Psoas muscle (tissue), 8 donors: Measurements from ENCODE around the gene GPATCH2. TPM values are rescaled to one million over a fixed set of nuclear protein-coding genes. Genes with fewer than 3 reads are reported as not detected.

Experiments
- ATAC-seq, 4 donors: fragments of 200-7000 bp; cut with Tn5 transposase; one replicate each; pipeline ENCODE4 v1.9.1; 2020; ENCODE audit warnings: moderate library complexity in 3 of 4, mild to moderate bottlenecking in 2 of 4
- DNase-seq, 2 donors: peaks; one replicate each; pipeline ENCODE4 v3.0.0-alpha.2; 2020
- H3K27ac ChIP-seq: fragments of 200-600 bp; one replicate; pipeline ENCODE4 v1.8.0; 2022
- H3K27me3 ChIP-seq, 3 donors: fragments of 200-600 bp in 1 of 3; one replicate each; pipeline versions ENCODE4 v1.6.1 to v1.8.0; 2013 to 2022; ENCODE audit warnings: low read length in 2 of 3, mild to moderate bottlenecking in 2 of 3, moderate library complexity in 1 of 3; ENCODE audit not compliant: insufficient read depth in 3 of 3
- H3K36me3 ChIP-seq, 2 donors: fragments of 200-600 bp in 1 of 2; one replicate each; pipeline versions ENCODE4 v1.6.1 to v1.8.0; 2013 to 2022; ENCODE audit warnings: low read depth in 1 of 2, mild to moderate bottlenecking in 1 of 2, moderate library complexity in 1 of 2; ENCODE audit not compliant: insufficient read depth in 1 of 2
- H3K4me1 ChIP-seq: fragments of 200-600 bp; one replicate; pipeline ENCODE4 v1.8.0; 2022
- H3K4me3 ChIP-seq: fragments of 200-600 bp; one replicate; pipeline ENCODE4 v1.8.0; 2022; ENCODE audit warnings: mild to moderate bottlenecking
- H3K9me3 ChIP-seq: fragments of 200-600 bp; one replicate; pipeline ENCODE4 v1.8.0; 2022
- WGBS, 3 donors: extraction: QIAGEN DNeasy Blood & Tissue Kit; methylation state at CpG; one replicate each; pipeline versions ENCODE4 v1.1.6 to v1.1.7; 2013; 5-methylcytosine and 5-hydroxymethylcytosine counted together
- intact Hi-C, 2 donors: fragments of 100-400 bp; cut with DNase I; formaldehyde crosslinking; loops; one replicate each; pipeline versions ENCODE4 v1.11.0 to v1.14.2; 2022
- polyA plus RNA-seq, 3 donors: library from polyadenylated mRNA; stranded (reverse); fragments of 200-250 nt; gene quantifications; one replicate each; pipeline ENCODE4 v1.2.3, GENCODE V29; 2013
- total RNA-seq, 4 donors: library from RNA; stranded (reverse); fragmentation: NEBNext Ultra II Directional in 2 of 4; extraction: Animal tissue kit (Norgen Biotek cat#: 25700) in 2 of 4; gene quantifications; one replicate each; pipeline versions ENCODE4 v1.2.1 to v1.2.4, GENCODE V29; 2021 to 2023
- TF ChIP-seq, protein P1 (sequence below): fragments of 200-600 bp; IDR thresholded peaks from one replicate; pipeline ENCODE4 v1.8.0; 2022; ENCODE audit warnings: antibody characterized with exemption
- donor health status: healthy with polysubstance abuse.
- donor health status: DM: no; HTN: no; CAD: no; lungs with moderate emphysema.
- donor health status: Bipolar disorder and iron deficiency.
- donor health status: healthy.
- donor health status: DM: yes; HTN: yes; CAD: no.
- donor health status: DM: no; HTN: no; CAD: no.
- donor health status: DM: no; HTN: no; CAD: no.
- donor health status: DM: yes; HTN: yes; CAD: no.

GPATCH2 gene
- total and polyA plus RNA-seq, 7 donors: 2.4 to 6.1 (median 3.7) TPM

DNA sequence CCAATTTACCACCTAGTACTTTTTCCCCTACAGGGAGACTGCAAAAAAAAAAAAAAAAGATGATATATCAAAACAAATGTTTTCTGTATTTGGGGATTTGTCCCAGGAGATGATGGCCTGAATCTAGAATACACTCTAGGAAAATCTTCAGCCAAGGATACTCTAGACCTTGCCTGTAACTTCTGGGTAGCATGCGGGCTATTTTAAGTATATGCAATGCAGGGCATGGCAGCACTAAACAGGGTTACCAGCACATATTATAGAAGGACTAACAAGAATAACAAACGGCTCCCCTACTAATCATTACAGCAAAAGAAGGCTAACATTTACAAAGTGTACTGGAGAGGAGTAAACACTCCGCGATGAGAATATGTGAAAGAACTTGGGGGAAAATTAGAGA is 109.6 kb downstream of the GPATCH2 start:
- intact Hi-C loops: no loop called here
- Histone ChIP-seq H3K9me3 (no peaks in the 10 kb centered on the region), H3K36me3 (no peaks in the 10 kb centered on the region), H3K27me3 (no peaks in the 10 kb centered on the region), H3K27ac (no peak overlapping the region), H3K4me1 (no peaks in the 10 kb centered on the region), H3K4me3 (no peak overlapping the region)
- TF ChIP-seq, protein P1, sequence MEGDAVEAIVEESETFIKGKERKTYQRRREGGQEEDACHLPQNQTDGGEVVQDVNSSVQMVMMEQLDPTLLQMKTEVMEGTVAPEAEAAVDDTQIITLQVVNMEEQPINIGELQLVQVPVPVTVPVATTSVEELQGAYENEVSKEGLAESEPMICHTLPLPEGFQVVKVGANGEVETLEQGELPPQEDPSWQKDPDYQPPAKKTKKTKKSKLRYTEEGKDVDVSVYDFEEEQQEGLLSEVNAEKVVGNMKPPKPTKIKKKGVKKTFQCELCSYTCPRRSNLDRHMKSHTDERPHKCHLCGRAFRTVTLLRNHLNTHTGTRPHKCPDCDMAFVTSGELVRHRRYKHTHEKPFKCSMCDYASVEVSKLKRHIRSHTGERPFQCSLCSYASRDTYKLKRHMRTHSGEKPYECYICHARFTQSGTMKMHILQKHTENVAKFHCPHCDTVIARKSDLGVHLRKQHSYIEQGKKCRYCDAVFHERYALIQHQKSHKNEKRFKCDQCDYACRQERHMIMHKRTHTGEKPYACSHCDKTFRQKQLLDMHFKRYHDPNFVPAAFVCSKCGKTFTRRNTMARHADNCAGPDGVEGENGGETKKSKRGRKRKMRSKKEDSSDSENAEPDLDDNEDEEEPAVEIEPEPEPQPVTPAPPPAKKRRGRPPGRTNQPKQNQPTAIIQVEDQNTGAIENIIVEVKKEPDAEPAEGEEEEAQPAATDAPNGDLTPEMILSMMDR: no peak
- no peak for ATAC-seq
- 86 to 91% (median 89%) methylated on average over 4 of the region's 4 CpGs for WGBS, 3 donors
- DNase-seq: no peak

DNA sequence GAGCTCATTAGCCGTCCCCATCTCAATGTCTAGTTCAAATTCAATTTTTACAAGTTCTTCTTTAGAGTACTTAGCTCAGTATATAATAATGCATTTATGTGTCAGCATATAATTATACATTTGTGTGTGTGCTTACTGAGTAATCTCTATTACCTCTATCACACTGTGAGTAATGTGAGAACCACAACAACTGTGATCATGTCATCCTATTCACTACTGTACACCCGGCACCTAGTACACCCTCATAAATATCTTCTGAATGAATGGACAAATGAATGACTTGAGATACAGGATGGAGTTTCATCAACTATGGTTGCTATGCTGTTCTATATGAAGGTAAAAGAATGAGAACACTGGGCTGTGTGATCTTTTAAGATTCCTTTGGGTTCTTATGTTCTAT is 124.0 kb downstream of the GPATCH2 start:
- DNase-seq: no peak
- intact Hi-C loops: no loop called here
- WGBS, 3 donors: 74 to 85% (median 75%) methylated on average over 2 of the region's 2 CpGs
- TF ChIP-seq, protein P1: no peak
- no peaks in the 10 kb centered on the region for H3K36me3 ChIP-seq
- no peak overlapping the region for H3K4me3 ChIP-seq
- H3K27me3 ChIP-seq: no peaks in the 10 kb centered on the region
- no peaks in the 10 kb centered on the region for H3K9me3 ChIP-seq
- H3K4me1 ChIP-seq: no peaks in the 10 kb centered on the region
- ATAC-seq: no peak
- H3K27ac ChIP-seq: no peak overlapping the region

DNA sequence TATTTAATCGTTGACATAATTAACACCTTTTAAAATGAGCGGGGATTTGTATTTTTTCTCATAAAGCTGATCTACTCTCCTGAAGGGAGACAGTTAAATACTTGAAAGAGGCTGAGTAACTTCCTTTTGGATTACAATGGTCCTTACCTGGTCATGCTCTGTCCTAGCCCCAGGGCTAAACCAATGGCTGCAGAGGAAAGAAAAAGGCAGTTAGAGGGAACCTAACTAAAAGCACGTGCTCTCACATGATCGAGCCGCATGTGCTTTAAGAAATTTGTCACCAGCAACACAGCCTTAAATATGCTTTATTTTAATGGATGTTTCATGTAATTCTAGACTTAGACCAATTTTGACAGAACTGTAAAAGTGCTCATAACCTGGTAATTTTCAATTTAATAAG is 132.7 kb downstream of the GPATCH2 start:
- Histone ChIP-seq H3K27ac (no peak overlapping the region), H3K36me3 (peaks cover 0 to 11% of the 10 kb centered on the region in 2 donors), H3K4me1 (no peaks in the 10 kb centered on the region), H3K9me3 (no peaks in the 10 kb centered on the region), H3K4me3 (no peak overlapping the region), H3K27me3 (no peaks in the 10 kb centered on the region)
- DNase-seq: no peak
- TF ChIP-seq, protein P1: no peak
- 91 to 92% (median 92%) methylated on average over 5 of the region's 5 CpGs for WGBS, 3 donors
- ATAC-seq: no peak
- intact Hi-C loops: no loop called here

DNA sequence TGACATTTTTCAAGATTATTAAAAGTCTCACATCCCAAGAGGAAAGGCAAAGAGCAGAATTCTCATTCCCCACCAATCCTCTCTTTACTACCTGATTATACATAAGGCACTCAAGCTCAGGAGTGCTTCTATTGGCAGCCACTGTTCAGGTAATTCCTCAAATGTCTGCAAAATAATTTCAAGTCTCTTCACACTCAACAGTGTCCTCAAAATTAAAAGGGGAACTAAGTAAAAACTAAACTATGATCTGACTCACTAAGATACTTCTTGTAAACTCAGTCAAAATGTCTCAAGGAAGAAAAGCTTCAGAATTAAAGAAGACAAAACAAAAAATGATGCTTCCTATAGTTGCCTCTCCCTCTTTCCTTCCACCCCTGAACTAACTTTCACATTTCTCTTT is 135.6 kb downstream of the GPATCH2 start:
- intact Hi-C loops: no loop called here
- Histone ChIP-seq H3K9me3 (no peaks in the 10 kb centered on the region), H3K4me3 (no peak overlapping the region), H3K27me3 (no peaks in the 10 kb centered on the region), H3K36me3 (peaks cover 0 to 11% of the 10 kb centered on the region in 2 donors), H3K4me1 (no peaks in the 10 kb centered on the region), H3K27ac (no peak overlapping the region)
- no peak for DNase-seq
- TF ChIP-seq, protein P1: no peak
- no peak for ATAC-seq

- intact Hi-C loops: no loop called here
- ATAC-seq (no peak), DNase-seq (no peak)
- WGBS, 3 donors: 89 to 100% (median 96%) methylated on average over 2 of the region's 2 CpGs
- Histone ChIP-seq H3K27ac (no peak overlapping the region), H3K36me3 (peaks cover 0 to 11% of the 10 kb centered on the region in 2 donors), H3K9me3 (no peaks in the 10 kb centered on the region), H3K4me3 (no peak overlapping the region), H3K27me3 (no peaks in the 10 kb centered on the region), H3K4me1 (no peaks in the 10 kb centered on the region)
- TF ChIP-seq, protein P1: no peak
These were observed 136.1 kb downstream of the GPATCH2 start for GRCh38 chr1:217494767-217495166.
